ENCODE measurements around the gene ATG2B. TPM values are rescaled to one million over a fixed set of nuclear protein-coding genes. Genes with fewer than 3 reads are reported as not detected.

Gene ATG2B
- total and polyA plus RNA-seq, 9 of the 15 experiments (the other 6 are each of a cell fraction or from before 2014, with no cell fraction given): 0.83 to 12.9 (median 8.7) TPM

- TF ChIP-seq, protein P1, sequence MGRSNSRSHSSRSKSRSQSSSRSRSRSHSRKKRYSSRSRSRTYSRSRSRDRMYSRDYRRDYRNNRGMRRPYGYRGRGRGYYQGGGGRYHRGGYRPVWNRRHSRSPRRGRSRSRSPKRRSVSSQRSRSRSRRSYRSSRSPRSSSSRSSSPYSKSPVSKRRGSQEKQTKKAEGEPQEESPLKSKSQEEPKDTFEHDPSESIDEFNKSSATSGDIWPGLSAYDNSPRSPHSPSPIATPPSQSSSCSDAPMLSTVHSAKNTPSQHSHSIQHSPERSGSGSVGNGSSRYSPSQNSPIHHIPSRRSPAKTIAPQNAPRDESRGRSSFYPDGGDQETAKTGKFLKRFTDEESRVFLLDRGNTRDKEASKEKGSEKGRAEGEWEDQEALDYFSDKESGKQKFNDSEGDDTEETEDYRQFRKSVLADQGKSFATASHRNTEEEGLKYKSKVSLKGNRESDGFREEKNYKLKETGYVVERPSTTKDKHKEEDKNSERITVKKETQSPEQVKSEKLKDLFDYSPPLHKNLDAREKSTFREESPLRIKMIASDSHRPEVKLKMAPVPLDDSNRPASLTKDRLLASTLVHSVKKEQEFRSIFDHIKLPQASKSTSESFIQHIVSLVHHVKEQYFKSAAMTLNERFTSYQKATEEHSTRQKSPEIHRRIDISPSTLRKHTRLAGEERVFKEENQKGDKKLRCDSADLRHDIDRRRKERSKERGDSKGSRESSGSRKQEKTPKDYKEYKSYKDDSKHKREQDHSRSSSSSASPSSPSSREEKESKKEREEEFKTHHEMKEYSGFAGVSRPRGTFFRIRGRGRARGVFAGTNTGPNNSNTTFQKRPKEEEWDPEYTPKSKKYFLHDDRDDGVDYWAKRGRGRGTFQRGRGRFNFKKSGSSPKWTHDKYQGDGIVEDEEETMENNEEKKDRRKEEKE (IDR thresholded peaks at IDR 0.05; ENCODE audit: borderline replicate concordance in 1 of 2, control insufficient read depth in 1 of 2, low read depth in 2 of 2, low read length in 1 of 2): no peak
- TF ChIP-seq ZNF76 (CRISPR knock-in tag; IDR thresholded peaks at IDR 0.05; ENCODE audit: borderline replicate concordance) (no peak), DMBX1 (CRISPR knock-in tag; IDR thresholded peaks at IDR 0.05; ENCODE audit: borderline replicate concordance) (no peak), NR3C1 (CRISPR knock-in tag; IDR thresholded peaks at IDR 0.05) (no peak), ZNF764 (CRISPR knock-in tag; IDR thresholded peaks at IDR 0.05; ENCODE audit: low read depth) (no peak), MAZ (CRISPR knock-in tag; conservative IDR thresholded peaks at IDR 0.05 in 1 of 2, IDR thresholded peaks at IDR 0.05 in 1 of 2) (no peak), PTRF (tag; IDR thresholded peaks at IDR 0.05) (no peak), RNF2 (IDR thresholded peaks at IDR 0.05) (no peak)
- TF ChIP-seq, protein P2, sequence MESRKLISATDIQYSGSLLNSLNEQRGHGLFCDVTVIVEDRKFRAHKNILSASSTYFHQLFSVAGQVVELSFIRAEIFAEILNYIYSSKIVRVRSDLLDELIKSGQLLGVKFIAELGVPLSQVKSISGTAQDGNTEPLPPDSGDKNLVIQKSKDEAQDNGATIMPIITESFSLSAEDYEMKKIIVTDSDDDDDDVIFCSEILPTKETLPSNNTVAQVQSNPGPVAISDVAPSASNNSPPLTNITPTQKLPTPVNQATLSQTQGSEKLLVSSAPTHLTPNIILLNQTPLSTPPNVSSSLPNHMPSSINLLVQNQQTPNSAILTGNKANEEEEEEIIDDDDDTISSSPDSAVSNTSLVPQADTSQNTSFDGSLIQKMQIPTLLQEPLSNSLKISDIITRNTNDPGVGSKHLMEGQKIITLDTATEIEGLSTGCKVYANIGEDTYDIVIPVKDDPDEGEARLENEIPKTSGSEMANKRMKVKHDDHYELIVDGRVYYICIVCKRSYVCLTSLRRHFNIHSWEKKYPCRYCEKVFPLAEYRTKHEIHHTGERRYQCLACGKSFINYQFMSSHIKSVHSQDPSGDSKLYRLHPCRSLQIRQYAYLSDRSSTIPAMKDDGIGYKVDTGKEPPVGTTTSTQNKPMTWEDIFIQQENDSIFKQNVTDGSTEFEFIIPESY (CRISPR knock-in tag; IDR thresholded peaks at IDR 0.05): no peak
These were observed 116.1 kb downstream of the ATG2B start (continued) for GRCh38 chr14:96247031-96247430.
